ACHN (cell line): Measurements from ENCODE around the gene MED31.
A peak's percentile ranks its signal among the peaks of the same experiment; 100 is the strongest.
"Not testable (repeated sequence)": the region's sequence is repeated elsewhere in the genome, so short reads cannot be mapped to it uniquely, and the experiment has no call there.

Source experiments
- DNase-seq: peaks from one replicate; pipeline ENCODE4 v3.0.0-alpha.2; 2015
- in situ Hi-C: cut with HindIII; loops from 2 replicates; pipeline ENCODE4 v1.10.0; 2017; ENCODE audit warnings: low sequenced_read_pairs, low pct_ligation_motif_present, low pct_unique_long_range_greater_than_20kb

Gene MED31

GRCh38 chr17:6651354-6651918, at the start of gene MED31, which contains the start of gene C17orf100:
Gene MED31 (minus strand): TSS chr17:6651605. CDS start chr17:6651528, 77 bp downstream.
Gene C17orf100 (plus strand): TSS chr17:6651762. CDS start chr17:6651914, 152 bp downstream.
- DNase-seq = peak; percentile 93
- in situ Hi-C loops = no loop called here

- in situ Hi-C loops = no loop called here
Measured at GRCh38 chr17:6700948-6701307, 49.5 kb upstream of the MED31 start.

GRCh38 chr17:6699997-6700947, 48.9 kb upstream of the MED31 start:
- in situ Hi-C loops = no loop called here
- DNase-seq = no peak

More at GRCh38 chr17:6700948-6701307, 49.5 kb upstream of the MED31 start:
- DNase-seq = no peak

GRCh38 chr17:6698004-6698403, 46.6 kb upstream of the MED31 start:
- in situ Hi-C loops = no loop called here
- DNase-seq = no peak

- DNase-seq = no peak
- in situ Hi-C loops = no loop called here
Measured at GRCh38 chr17:6696906-6697305, 45.5 kb upstream of the MED31 start.

- DNase-seq = no peak
- in situ Hi-C loops = no loop called here
Measured at GRCh38 chr17:6695565-6695964, 44.2 kb upstream of the MED31 start.

GRCh38 chr17:6695051-6695450, 43.6 kb upstream of the MED31 start:
- no peak for DNase-seq
- in situ Hi-C loops = no loop called here

- DNase-seq, in situ Hi-C loops: not testable (repeated sequence)
Measured at GRCh38 chr17:6691958-6692357, 40.6 kb upstream of the MED31 start.

GRCh38 chr17:6691546-6691945, 40.1 kb upstream of the MED31 start:
- DNase-seq = no peak
- in situ Hi-C loops = no loop called here

GRCh38 chr17:6690641-6691040, 39.2 kb upstream of the MED31 start:
- no peak for DNase-seq
- in situ Hi-C loops = no loop called here

- in situ Hi-C loops = no loop called here
Measured at GRCh38 chr17:6688944-6689343, 37.5 kb upstream of the MED31 start.

GRCh38 chr17:6686026-6686425, 34.6 kb upstream of the MED31 start:
- in situ Hi-C loops = no loop called here
- no peak for DNase-seq

More at GRCh38 chr17:6688944-6689343, 37.5 kb upstream of the MED31 start:
- DNase-seq = no peak

- in situ Hi-C loops = no loop called here
- no peak for DNase-seq
Measured at GRCh38 chr17:6684881-6685767, 33.7 kb upstream of the MED31 start.

GRCh38 chr17:6684460-6684783, 33.0 kb upstream of the MED31 start:
- in situ Hi-C loops = no loop called here
- DNase-seq = no peak

- DNase-seq = no peak
Measured at GRCh38 chr17:6683730-6684459, 32.5 kb upstream of the MED31 start.

GRCh38 chr17:6683081-6683684, 31.8 kb upstream of the MED31 start:
- in situ Hi-C loops = no loop called here
- no peak for DNase-seq

More at GRCh38 chr17:6683730-6684459, 32.5 kb upstream of the MED31 start:
- in situ Hi-C loops = no loop called here

- no peak for DNase-seq
- in situ Hi-C loops = no loop called here
Measured at GRCh38 chr17:6682339-6682738, 30.9 kb upstream of the MED31 start.

GRCh38 chr17:6681671-6682070, 30.3 kb upstream of the MED31 start:
- DNase-seq = no peak
- in situ Hi-C loops = no loop called here
